ENCODE measurements around the gene ASCL2.

ASCL2 gene

DNA sequence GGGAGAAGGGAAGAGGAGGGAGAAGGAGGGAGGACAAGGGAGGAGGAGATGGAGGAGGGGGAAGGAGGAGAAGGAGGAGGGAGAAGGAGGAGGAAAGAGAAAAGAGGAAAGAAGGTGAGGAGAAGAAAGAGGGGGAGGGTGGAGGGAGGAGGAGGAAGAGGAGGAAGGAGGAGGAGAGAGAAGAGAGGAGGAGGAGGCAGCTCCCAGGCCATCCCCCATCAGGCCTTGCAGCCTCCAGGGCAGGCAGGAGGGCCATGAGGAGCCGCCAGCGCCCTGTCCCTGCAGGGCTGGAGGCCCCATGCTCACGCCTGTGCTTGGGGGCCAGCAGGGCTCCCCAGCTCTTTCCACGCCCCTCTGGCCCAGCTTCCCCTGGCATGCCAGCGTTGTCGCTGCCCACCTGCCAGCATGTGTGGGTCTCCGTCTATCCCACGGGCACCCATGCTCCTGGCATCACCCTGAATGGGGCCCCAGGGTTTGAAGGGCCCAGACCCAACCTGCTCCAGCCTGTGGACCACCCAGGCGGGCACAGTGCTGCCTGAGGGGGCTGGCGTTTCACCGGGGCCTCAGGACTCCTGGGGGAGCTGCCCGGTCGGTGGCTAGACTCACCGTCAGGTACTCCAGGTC, 36.6 kb upstream of the ASCL2 start:
- WGBS, 2 experiments (ENCODE audit: insufficient coverage in 2 of 2): 81 to 86% methylated on average over 13 to 14 of the region's 14 CpGs
- no peaks in the 10 kb centered on the region for H3K36me3 ChIP-seq (ENCODE audit: control insufficient read depth, insufficient read depth, low read length)
- H3K4me3 ChIP-seq (ENCODE audit: extremely low read depth, insufficient read depth, low read length, poor library complexity, severe bottlenecking): no peak overlapping the region
- peaks cover 9% of the 10 kb centered on the region for H3K4me1 ChIP-seq (ENCODE audit: control insufficient read depth, insufficient read depth, low read length, poor library complexity, severe bottlenecking)
- H3K27ac ChIP-seq (ENCODE audit: low read depth, low read length, severe bottlenecking): no peak overlapping the region
- no peaks in the 10 kb centered on the region for H3K9me3 ChIP-seq (ENCODE audit: control insufficient read depth, low read length)

DNA sequence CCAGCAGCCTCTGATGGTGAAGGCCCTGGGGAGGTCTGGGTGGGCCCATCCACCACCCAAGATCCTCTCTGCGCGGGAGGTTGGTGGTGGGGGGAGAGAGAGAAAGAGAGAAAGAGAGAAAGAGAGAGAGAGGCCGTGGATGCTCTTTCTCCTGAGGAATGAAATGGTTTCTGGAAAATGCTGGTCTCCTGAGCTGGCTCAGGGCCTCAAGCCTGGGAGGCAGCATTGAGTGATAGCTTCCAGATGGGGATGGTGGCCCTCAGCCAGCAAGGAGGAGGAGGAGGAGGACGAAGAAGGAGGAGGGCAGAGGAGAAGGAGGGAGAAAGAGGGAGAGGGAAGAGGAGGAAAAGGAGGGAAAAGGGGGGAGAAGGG, 36.0 kb upstream of the ASCL2 start:
- 44 to 89% methylated on average over 1 to 3 of the region's 4 CpGs for WGBS, 2 experiments (ENCODE audit: insufficient coverage in 2 of 2)
- H3K36me3 ChIP-seq (ENCODE audit: control insufficient read depth, insufficient read depth, low read length): no peaks in the 10 kb centered on the region
- peak overlapping the region; percentile 45 for H3K27ac ChIP-seq (ENCODE audit: low read depth, low read length, severe bottlenecking)
- H3K9me3 ChIP-seq (ENCODE audit: control insufficient read depth, low read length): no peaks in the 10 kb centered on the region
- H3K4me3 ChIP-seq (ENCODE audit: extremely low read depth, insufficient read depth, low read length, poor library complexity, severe bottlenecking): no peak overlapping the region
- H3K4me1 ChIP-seq (ENCODE audit: control insufficient read depth, insufficient read depth, low read length, poor library complexity, severe bottlenecking): peaks cover 9% of the 10 kb centered on the region

DNA sequence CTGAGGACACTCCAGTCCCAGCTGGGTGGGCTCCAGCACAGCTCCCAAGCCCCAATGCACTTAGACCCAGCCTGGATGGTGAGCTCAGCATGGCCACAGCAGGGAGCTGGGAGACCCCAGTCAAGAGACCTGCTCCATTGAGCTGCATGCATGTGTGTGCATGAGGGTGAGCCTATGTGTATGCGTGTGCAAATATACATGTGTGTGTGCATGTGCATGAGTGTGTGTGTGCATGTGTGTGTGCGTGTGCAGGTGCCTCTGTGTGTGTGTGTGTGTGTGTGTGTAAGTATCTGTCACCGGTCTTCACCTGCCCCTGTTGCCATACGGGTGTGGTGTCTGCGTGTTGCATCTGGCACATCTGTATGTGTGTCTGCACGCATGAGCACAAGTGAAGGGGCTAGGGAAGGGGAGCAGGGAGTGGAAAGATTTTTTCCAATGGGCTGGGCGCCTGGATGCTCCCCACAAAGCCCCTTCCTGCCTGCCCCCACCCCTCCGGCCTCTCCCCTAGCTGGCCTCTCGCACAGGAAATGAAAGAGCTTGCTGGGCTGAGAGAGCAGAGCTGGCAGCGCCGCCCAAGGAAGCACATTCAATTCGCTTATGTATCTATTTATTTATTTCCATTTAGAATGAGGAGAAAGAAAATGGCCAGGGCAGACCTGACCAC, 35.5 kb upstream of the ASCL2 start:
- peak overlapping the region; percentile 45 for H3K27ac ChIP-seq (ENCODE audit: low read depth, low read length, severe bottlenecking)
- H3K9me3 ChIP-seq (ENCODE audit: control insufficient read depth, low read length): no peaks in the 10 kb centered on the region
- H3K4me1 ChIP-seq (ENCODE audit: control insufficient read depth, insufficient read depth, low read length, poor library complexity, severe bottlenecking): peaks cover 9% of the 10 kb centered on the region
- H3K4me3 ChIP-seq (ENCODE audit: extremely low read depth, insufficient read depth, low read length, poor library complexity, severe bottlenecking): no peak overlapping the region
- 85 to 87% methylated on average over 5 to 6 of the region's 12 CpGs for WGBS, 2 experiments (ENCODE audit: insufficient coverage in 2 of 2)
- no peaks in the 10 kb centered on the region for H3K36me3 ChIP-seq (ENCODE audit: control insufficient read depth, insufficient read depth, low read length)

DNA sequence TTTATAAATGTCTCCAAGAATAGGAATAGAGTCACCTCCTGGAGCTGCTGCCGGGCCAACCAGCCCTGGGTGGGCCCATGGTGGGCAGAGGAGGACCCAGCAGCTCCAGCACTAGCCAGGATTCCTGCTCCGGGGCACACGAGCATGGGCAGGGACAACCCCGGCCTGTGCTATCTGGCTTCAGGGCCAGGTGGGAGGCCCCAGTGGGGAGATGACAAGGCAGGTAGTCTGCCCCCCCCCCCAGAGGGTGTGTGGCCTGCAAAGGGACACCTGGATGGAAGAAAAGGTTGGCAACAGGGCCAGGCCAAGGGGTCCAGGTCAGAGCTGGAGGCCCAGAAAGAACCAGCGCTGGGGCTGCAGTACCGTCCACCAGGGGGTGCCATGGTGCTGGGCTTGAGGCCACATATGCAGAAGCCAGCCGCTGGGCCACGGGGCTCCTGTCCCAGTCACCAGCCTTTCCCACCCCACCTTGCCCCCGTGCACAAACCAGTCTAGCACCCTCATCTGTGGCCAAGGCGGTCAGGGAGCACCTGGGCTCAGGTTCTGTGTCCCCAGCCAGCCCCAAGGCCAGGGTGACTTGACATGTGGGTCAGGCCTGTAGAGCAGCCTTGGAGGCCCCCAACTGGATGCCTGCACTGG, 34.9 kb upstream of the ASCL2 start:
- no peak overlapping the region for H3K27ac ChIP-seq (ENCODE audit: low read depth, low read length, severe bottlenecking)
- 41 to 43% methylated on average over 9 to 10 of the region's 10 CpGs for WGBS, 2 experiments (ENCODE audit: insufficient coverage in 2 of 2)
- peaks cover 9% of the 10 kb centered on the region for H3K4me1 ChIP-seq (ENCODE audit: control insufficient read depth, insufficient read depth, low read length, poor library complexity, severe bottlenecking)

DNA sequence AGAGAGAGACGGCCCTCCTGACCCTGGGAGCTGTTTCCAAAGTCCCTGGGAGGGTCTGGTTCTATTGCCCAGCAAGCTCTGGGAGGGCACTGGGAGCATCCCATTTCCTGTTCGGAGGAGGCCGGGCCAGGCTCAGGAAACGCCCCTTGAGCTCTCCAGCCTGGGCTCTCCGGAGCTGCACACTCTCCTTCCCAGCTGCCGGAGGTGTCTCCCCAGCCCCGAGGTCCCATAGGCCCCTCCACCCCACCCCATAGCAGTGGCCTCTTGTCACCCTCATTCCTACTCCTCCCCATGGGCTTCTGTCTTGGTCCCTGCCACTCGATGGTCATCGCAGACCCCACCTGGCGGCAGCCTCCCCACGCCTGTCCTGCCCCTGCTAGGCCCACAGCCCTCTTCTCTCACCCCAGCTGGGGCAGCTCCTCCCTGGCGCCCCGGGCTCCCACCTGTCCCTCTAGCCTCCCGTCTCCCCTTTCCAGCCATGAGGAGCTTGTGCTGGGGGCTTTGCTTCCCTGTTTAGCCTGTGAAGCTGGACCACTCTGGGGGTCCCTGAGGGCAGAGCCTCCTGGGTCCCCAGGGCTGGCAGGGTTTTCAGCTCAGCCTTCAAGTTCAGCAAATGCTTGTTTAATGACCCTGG, 34.2 kb upstream of the ASCL2 start:
- Histone ChIP-seq H3K36me3 (ENCODE audit: control insufficient read depth, insufficient read depth, low read length) (no peaks in the 10 kb centered on the region), H3K4me1 (ENCODE audit: control insufficient read depth, insufficient read depth, low read length, poor library complexity, severe bottlenecking) (peaks cover 9% of the 10 kb centered on the region), H3K27ac (ENCODE audit: low read depth, low read length, severe bottlenecking) (no peak overlapping the region), H3K9me3 (ENCODE audit: control insufficient read depth, low read length) (no peaks in the 10 kb centered on the region), H3K4me3 (ENCODE audit: extremely low read depth, insufficient read depth, low read length, poor library complexity, severe bottlenecking) (no peak overlapping the region)
- 81 to 88% methylated on average over 12 to 13 of the region's 14 CpGs for WGBS, 2 experiments (ENCODE audit: insufficient coverage in 2 of 2)

More for the DNA sequence above, 34.9 kb upstream of the ASCL2 start:
- H3K9me3 ChIP-seq (ENCODE audit: control insufficient read depth, low read length): no peaks in the 10 kb centered on the region
- no peak overlapping the region for H3K4me3 ChIP-seq (ENCODE audit: extremely low read depth, insufficient read depth, low read length, poor library complexity, severe bottlenecking)
- no peaks in the 10 kb centered on the region for H3K36me3 ChIP-seq (ENCODE audit: control insufficient read depth, insufficient read depth, low read length)

DNA sequence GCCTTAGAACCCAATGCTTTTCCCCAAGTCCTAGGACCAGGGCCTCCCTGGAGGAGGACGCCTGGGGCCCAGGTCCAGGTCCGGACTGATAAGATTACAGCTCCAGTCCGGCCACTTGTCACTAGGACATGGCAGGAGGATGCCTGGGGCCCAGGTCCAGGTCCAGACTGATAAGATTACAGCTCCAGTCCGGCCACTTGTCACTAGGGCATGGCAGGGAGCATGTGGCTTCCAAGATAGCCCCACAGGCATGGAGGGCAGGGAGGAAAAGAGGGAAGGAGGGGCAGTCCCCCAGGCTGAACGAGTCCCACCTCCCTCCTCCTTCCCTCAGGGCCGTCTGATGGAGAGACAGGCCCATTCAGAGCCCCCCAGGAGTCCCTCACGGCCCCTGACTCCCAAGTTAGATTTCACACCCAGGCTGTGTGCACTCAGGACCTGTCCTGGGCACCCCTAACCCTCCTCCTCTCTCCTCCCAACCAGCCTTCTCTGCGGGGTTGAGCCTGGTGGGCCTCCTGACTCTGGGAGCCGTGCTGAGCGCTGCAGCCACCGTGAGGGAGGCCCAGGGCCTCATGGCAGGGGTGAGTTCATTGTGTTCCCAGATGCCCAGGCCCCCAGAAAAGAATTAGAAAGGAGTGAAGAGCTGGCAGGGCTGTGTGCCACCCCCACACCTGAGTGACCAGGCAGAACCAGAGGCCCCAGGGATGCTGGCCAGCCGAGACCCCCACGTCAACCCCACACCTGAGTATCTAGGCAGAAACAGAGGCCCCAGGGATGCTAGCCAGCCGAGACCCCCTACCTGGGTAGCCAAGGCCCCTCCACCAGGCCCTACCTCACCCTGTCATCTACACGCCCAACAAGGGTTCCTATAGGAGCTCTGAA, 33.5 kb upstream of the ASCL2 start:
- Histone ChIP-seq H3K4me1 (ENCODE audit: control insufficient read depth, insufficient read depth, low read length, poor library complexity, severe bottlenecking) (peaks cover 9% of the 10 kb centered on the region), H3K36me3 (ENCODE audit: control insufficient read depth, insufficient read depth, low read length) (no peaks in the 10 kb centered on the region), H3K9me3 (ENCODE audit: control insufficient read depth, low read length) (no peaks in the 10 kb centered on the region), H3K27ac (ENCODE audit: low read depth, low read length, severe bottlenecking) (no peak overlapping the region), H3K4me3 (ENCODE audit: extremely low read depth, insufficient read depth, low read length, poor library complexity, severe bottlenecking) (no peak overlapping the region)
- 71 to 77% methylated on average over 8 to 13 of the region's 15 CpGs for WGBS, 2 experiments (ENCODE audit: insufficient coverage in 2 of 2)

DNA sequence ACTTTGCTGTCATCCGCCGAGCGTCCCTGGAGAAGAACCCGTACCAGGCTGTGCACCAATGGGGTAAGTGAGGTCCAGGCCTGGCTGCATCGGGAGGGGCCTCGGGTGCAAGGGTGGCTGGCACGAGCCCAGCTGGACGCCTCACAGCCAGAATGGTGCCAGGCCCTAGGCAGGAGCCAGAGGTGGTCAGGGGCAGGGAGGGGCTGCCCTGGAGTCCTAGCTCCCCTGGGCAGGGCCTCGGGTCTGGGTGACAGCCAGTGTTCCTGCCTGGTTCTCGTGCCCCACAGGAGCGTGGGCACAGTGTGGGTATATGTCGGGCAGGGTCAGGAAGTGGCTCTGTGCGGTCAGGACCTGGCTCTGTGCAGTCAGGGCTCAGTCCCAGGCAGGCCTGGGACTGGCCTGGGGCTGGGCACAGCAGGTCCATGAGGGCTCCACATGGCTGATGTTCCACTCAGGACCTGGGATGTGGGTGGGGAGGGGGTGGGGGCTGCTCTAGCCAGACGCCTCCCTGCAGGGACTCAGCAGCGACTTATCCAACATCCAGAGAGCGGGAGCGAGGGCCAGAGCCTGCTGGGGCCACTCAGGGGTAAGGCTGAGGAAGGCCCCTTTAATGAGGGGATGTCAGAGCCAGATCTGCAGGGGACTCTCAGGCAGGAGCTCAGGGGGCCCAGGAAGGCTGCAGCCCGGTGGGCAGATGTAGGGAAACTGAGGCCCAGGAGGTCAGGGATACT, 32.7 kb upstream of the ASCL2 start:
- no peaks in the 10 kb centered on the region for H3K36me3 ChIP-seq (ENCODE audit: control insufficient read depth, insufficient read depth, low read length)
- H3K27ac ChIP-seq (ENCODE audit: low read depth, low read length, severe bottlenecking): no peak overlapping the region
- H3K4me3 ChIP-seq (ENCODE audit: extremely low read depth, insufficient read depth, low read length, poor library complexity, severe bottlenecking): no peak overlapping the region
- 87 to 89% methylated on average over 16 to 18 of the region's 18 CpGs for WGBS, 2 experiments (ENCODE audit: insufficient coverage in 2 of 2)
- no peaks in the 10 kb centered on the region for H3K9me3 ChIP-seq (ENCODE audit: control insufficient read depth, low read length)
- peaks cover 9% of the 10 kb centered on the region for H3K4me1 ChIP-seq (ENCODE audit: control insufficient read depth, insufficient read depth, low read length, poor library complexity, severe bottlenecking)

DNA sequence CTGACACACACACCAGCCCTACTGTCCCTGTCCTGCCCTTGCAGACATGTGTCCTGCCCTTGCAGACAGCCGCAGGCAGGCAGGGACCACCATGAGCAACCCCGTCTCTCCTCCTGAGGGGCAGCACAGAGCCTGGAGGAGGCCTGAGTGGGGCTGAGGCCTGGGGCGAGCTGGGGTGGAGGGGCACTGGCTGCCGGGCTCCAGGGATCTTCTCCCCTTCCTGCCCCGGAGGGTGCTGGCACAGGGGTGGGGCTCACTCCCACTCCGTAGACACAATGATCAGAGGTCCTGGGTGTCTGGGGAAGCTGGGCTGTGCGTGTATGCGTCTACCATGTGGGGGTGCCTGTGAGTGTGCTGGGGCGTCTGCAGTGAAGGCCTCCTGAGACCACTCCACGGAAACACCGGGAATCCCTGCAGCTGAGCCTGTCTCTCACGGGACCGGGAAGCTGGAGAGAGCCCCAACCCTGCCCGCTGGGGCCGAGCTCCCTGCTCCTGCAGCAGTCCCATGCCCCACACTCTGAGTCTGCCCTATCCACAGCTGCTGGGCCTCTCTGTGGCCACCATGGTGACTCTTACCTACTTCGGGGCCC, 32.0 kb upstream of the ASCL2 start:
- Histone ChIP-seq H3K27ac (ENCODE audit: low read depth, low read length, severe bottlenecking) (no peak overlapping the region), H3K4me3 (ENCODE audit: extremely low read depth, insufficient read depth, low read length, poor library complexity, severe bottlenecking) (no peak overlapping the region), H3K36me3 (ENCODE audit: control insufficient read depth, insufficient read depth, low read length) (no peaks in the 10 kb centered on the region), H3K9me3 (ENCODE audit: control insufficient read depth, low read length) (no peaks in the 10 kb centered on the region), H3K4me1 (ENCODE audit: control insufficient read depth, insufficient read depth, low read length, poor library complexity, severe bottlenecking) (peaks cover 9% of the 10 kb centered on the region)
- WGBS, 2 experiments (ENCODE audit: insufficient coverage in 2 of 2): 90 to 94% methylated on average over 12 to 13 of the region's 16 CpGs

DNA sequence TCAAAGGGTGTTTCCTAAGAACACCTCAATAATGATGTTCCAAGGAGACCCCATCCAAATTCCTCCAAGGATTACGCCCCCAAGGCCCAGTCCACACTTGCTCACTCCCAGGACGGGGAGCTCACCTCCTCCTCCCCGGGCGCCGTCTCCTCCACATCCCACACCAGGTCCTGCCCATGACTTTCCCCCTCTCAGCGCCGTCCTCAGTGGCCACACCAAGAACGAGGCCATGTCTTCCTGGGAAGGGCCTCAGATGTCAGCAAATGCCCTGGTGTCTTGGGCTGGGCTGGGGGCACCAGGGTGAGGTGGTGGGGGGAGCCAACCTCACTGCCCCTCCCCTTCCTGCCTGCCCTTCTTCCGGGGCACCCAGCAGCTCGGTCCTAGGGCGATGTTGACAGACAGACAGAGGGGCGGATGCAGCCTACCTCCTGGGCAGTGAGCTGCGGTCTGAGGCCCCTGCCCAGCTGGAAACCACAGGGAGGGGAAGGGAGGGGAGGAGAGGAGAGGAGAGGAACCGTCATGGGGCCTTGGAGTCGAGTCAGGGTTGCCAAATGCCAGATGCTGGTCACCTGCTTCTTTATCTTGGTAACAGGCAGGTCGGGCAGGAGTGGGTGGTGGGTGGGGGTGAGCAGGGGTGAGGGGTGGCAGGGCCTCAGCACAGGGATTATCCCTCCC, 31.4 kb upstream of the ASCL2 start, which contains the start of the genes C11orf21 and TSPAN32:
C11orf21 (minus strand) TSS at position 288 of the 675 bp plus-strand sequence; CDS start at position 178, 110 bp downstream.
TSPAN32 (plus strand) TSS at position 383 of the 675 bp plus-strand sequence; CDS start at position 520, 137 bp downstream.
- H3K4me1 ChIP-seq (ENCODE audit: control insufficient read depth, insufficient read depth, low read length, poor library complexity, severe bottlenecking): peaks cover 9% of the 10 kb centered on the region
- no peak within 1 kb of the TSS for H3K4me3 ChIP-seq (ENCODE audit: extremely low read depth, insufficient read depth, low read length, poor library complexity, severe bottlenecking)
- no peaks in the 10 kb centered on the region for H3K9me3 ChIP-seq (ENCODE audit: control insufficient read depth, low read length)
- WGBS, 2 experiments (ENCODE audit: insufficient coverage in 2 of 2): 79% methylated on average over 12 of the region's 16 CpGs; no CpG with 5 or more reads in 1 of the 2 experiments
- H3K27ac ChIP-seq (ENCODE audit: low read depth, low read length, severe bottlenecking): no peak within 1 kb of the TSS
- H3K36me3 ChIP-seq (ENCODE audit: control insufficient read depth, insufficient read depth, low read length): no peaks in the 10 kb centered on the region

All from mesodermal cell (in vitro differentiated cells).